ENCODE data around the gene ARHGAP21.
A peak's percentile ranks its signal among the peaks of the same experiment; 100 is the strongest.
"Not testable (repeated sequence)": the region's sequence is repeated elsewhere in the genome, so short reads cannot be mapped to it uniquely, and the experiment has no call there.

ARHGAP21 gene

DNA sequence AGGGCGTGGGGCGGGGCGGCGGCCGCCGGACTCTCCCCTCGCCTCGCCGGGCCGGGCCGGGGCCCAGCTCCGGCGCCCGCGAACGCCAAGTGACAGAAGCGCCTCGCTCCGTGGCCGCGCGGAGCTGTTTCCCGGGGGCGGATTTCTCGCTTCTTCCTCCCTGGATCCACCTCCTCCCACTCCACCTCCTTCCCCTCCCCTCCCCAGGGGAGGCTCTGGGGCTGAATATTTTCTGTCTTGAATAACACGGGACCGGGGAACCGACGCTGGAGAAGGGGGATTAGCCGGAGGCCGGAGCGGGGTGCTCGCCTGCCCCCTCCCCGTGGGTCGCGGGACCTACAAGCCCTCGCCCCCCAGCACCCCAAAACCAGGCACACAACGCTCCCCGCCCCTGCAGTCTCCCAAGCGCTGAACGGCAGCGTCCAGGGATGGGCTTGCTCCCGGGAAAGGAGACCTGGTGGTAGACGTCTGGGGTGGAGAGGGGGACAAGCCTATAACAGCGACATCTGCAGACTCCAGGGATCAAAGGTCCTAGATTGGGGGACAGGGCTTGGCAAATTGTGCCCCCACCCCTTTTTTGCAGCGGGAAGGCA lies at the start of gene ARHGAP21:
Gene ARHGAP21, minus strand, starts transcription at position 100 of the 593 bp plus-strand sequence. CDS start 1,988 bp downstream, outside the sequence.
- TF ChIP-seq, protein P1, sequence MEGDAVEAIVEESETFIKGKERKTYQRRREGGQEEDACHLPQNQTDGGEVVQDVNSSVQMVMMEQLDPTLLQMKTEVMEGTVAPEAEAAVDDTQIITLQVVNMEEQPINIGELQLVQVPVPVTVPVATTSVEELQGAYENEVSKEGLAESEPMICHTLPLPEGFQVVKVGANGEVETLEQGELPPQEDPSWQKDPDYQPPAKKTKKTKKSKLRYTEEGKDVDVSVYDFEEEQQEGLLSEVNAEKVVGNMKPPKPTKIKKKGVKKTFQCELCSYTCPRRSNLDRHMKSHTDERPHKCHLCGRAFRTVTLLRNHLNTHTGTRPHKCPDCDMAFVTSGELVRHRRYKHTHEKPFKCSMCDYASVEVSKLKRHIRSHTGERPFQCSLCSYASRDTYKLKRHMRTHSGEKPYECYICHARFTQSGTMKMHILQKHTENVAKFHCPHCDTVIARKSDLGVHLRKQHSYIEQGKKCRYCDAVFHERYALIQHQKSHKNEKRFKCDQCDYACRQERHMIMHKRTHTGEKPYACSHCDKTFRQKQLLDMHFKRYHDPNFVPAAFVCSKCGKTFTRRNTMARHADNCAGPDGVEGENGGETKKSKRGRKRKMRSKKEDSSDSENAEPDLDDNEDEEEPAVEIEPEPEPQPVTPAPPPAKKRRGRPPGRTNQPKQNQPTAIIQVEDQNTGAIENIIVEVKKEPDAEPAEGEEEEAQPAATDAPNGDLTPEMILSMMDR (IDR thresholded peaks at IDR 0.05; ENCODE audit: insufficient read depth, low read depth, low read length, missing control alignments), result no peak
- H3K4me3 ChIP-seq (ENCODE audit: low read depth, low read length), result peak within 1 kb of the TSS; percentile 88
- peak; percentile 62 for DNase-seq (ENCODE audit: low read depth)

DNA sequence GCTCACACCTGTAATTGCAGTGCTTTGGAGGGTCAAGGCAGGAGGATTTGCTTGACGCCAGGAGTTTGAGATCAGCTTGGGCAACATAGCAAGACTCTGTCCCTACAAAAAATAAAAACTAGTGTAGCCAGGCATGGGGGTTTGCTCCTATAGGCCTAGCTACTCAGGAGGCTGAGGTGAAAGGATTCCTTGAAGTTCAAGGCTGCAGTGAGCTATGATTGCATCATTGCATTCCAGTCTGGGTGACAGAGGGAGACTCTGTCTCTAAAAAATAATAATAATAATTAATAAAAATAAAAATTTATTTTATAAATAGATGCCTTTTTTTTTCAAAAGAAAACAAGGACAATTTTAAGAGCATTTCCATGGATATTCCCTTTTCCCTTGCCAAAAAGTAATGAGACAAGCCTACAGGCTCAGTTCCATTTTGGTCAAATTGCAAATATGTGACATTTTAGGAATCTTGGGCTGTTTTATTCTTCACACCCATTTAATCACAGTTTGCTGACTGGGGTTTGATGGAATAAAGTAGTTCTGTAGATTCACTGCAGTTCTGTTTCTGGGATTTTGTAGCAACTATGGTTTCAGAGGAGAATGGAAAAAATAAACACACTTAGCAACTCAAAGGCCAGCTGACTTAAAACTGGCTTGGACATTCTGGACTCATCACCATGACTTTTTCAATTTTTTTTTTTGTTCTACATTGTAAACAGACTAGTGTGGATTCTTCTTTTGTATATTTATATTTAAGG lies 48.4 kb upstream of the ARHGAP21 start:
- TF ChIP-seq, protein P1 (IDR thresholded peaks at IDR 0.05; ENCODE audit: insufficient read depth, low read depth, low read length, missing control alignments), result no peak
- DNase-seq (ENCODE audit: low read depth), result no peak
- H3K4me3 ChIP-seq (ENCODE audit: low read depth, low read length), result no peak overlapping the region

DNA sequence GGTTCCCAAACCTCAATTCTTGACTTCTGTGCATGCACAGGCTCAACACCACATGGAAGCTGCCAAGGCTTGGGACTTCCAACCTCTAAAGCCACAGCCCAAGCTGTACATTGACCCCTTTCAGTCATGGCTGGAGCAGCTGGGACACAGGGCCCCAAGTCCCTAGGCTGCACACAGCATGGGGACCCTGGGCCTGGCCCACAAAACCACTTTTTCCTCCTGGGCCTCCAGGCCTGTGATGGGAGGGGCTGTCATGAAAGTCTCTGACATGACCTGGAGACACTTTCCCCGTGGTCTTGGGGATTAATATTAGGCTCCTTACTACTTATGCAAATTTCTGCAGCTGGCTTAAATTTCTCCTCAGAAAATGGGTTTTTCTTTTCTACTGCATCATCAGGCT lies 41.3 kb upstream of the ARHGAP21 start:
- not testable (repeated sequence) for DNase-seq (ENCODE audit: low read depth); H3K4me3 ChIP-seq (ENCODE audit: low read depth, low read length)

DNA sequence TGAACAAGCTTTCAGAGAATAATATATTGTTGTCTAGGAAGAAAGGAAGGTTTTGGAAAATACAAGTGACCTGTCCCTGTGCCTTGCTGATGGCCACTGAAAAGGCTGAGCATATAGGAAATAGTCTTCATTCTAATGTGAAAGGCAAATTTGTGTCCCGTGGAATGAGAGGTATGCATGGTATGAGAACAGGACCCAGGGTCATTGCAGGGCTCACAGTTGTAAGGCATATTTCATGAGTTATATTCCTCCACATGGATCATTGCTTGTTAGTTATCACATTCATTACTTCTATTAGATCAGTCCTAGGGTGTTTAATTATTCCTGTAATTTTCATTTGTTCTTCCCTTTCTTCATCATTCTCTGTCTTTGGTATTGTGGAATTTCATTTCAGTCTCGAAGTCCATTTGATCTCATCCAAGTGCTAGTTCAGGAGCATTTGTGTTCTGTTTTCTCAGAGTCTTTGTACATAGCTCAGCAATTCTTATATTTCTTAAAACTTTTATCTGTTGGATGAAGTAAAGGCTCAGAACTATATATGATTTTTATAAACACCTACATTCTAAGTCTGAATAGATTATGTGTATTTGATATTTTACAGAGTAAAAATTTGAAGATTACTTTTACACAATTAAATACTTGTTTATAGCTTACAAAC lies 39.4 kb upstream of the ARHGAP21 start:
- no peak for DNase-seq (ENCODE audit: low read depth)
- no peak overlapping the region for H3K4me3 ChIP-seq (ENCODE audit: low read depth, low read length)
- TF ChIP-seq, protein P1 (IDR thresholded peaks at IDR 0.05; ENCODE audit: insufficient read depth, low read depth, low read length, missing control alignments), result no peak

DNA sequence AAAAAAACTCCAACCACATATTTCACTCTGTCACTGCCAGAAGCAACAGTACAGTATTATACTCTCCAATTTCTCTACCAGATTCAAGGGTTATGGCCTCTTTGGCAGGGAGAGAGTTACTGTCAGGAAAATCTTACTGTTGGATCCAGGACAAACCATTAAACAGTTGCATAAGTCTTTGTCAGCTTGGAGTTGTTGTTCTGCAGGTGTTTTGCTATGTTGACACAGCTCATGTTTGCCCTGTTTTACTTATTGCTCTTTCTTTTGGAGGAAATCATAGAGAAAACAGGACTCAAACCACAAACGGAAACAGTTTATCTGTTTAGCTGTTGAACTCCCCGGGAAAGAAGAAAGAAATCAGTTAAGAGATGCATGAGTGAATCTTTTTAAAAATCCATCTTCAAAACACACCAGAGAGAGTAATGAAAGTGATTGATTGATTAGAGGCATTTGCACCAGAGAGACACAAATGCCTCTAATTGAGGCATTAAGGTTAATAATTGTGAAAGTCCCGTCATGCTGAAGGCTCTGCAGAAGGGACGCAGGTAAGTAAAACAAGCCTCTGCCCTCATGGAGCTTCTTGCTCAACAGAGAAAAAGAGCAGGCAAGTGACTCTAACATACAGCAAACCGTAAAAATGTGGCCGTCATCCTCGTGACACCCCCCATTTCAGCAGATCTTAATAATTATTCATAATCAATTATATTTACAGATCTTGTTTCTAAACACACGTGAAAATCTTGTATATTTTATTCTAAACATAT lies 38.7 kb upstream of the ARHGAP21 start:
- TF ChIP-seq, protein P1 (IDR thresholded peaks at IDR 0.05; ENCODE audit: insufficient read depth, low read depth, low read length, missing control alignments), result no peak
- H3K4me3 ChIP-seq (ENCODE audit: low read depth, low read length), result no peak overlapping the region
- no peak for DNase-seq (ENCODE audit: low read depth)

DNA sequence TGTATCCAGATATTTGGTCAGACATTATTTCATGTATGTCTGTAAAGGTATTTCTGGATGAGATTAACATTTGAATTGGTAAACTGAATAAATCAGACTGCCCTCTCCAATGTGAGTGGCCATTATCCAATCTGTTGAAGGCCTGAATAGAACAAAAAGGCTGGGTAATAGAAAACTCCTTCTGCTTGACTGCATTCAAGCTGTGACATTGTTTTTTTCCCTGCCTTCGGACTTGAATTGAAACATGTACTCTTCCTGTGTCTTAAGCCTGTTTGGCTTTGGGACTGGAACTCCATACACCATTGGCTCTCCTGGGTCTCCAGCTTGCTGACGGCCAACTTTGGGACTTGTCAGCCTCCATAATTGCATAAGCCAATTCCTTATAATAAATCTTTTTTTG lies 36.0 kb upstream of the ARHGAP21 start:
- TF ChIP-seq, protein P1 (IDR thresholded peaks at IDR 0.05; ENCODE audit: insufficient read depth, low read depth, low read length, missing control alignments), result no peak
- DNase-seq (ENCODE audit: low read depth), result no peak
- H3K4me3 ChIP-seq (ENCODE audit: low read depth, low read length), result no peak overlapping the region

DNA sequence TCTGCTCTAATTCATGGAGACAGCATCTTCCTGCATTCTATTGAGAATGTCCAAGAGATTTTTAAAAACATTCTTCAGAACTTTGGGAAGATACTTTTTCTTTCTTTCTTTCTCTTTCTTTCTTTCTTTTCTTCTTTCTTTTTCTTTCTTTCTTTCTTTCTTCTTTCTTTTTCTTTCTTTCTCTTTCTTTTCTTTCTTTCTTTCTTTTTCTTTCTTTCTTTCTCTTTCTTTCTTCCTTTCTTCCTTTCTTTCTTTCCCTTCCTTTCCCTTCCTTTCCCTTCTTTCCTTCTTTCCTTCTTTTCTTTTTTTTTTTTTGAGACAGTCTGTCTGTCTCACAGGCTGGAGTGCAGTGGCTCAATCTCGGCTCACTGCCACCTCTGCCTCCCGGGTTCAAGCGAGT lies 34.6 kb upstream of the ARHGAP21 start:
- not testable (repeated sequence) for H3K4me3 ChIP-seq (ENCODE audit: low read depth, low read length); DNase-seq (ENCODE audit: low read depth)

All from GM12865 (cell line).